Left kidney (tissue), 2 donors: ENCODE measurements around the gene ARL5C. TPM values are rescaled to one million over a fixed set of nuclear protein-coding genes. Genes with fewer than 3 reads are reported as not detected.
"Not testable (repeated sequence)": the region's sequence is repeated elsewhere in the genome, so short reads cannot be mapped to it uniquely, and the experiment has no call there.

Experiments used
- DNase-seq: peaks from one replicate; pipeline ENCODE4 v3.0.0-alpha.2; 2013
- polyA plus RNA-seq: library from polyadenylated mRNA; unstranded; fragments of 120-200 nt; gene quantifications from one replicate; pipeline ENCODE4 v1.2.1, GENCODE V29; 2013; ENCODE audit not compliant: insufficient read length

ARL5C gene
- polyA plus RNA-seq, 1 donor = 0.22 TPM

DNA sequence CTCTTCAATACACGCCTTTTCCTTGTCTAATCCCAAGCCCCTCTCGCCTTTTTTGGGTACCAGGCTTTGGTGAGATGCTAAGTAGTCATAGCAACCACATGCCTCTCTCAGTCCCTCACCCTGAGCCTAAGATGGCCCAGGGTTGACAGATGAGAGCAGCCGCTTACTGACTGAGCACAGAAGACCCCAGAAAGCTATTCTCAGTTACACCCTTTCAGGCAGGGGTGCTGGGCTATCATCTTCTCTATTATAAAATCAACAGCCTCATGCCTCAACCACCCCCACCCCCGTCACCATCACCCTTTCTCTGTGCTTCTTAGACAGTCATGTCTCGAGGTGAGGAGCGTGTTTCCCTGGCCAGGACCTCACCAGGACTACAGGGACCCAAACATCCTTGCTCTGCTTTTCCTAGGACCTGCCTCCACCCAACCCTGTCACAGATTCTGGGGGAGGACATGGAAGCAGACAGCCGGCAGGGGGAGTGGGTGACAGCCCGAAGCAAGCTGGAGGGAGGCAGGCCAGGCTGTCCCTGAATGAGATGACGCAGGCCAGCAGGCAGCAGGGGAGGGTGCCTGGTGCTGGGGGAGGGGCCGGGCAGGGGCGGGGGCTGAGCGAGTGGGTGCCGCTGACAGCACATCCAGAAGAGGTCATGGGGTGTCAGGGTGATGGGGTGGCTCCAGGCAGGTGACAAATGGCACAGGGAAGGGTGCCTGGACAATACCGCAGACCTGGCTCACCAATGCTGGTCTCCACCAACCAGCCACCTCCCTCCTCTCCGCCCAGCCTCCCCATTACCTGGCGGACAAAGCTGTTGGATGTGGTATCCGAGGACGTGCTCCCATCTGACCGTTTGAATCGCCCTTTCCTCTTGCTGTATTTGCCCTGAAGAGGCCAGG is 28.4 kb upstream of the ARL5C start:
- DNase-seq = no peak

DNA sequence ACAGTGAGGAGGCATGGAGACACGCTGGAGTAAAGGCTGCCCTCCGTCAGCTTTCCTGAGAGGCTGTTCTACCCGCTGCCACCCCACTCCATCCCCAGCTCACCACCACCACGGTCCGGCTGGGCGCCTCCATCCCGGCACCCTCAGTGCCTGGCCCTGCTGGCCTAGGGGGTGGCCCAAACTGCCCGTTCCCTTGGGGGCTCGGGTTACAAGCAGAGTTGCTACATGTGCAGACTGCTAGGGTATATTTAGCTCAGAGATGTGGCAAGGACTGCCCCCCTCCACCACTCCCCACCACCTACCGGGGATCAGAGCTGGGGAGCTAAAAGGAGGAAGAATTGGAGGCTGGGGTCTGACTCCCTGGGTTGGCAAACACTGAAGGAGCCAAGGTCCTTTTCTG is 27.4 kb upstream of the ARL5C start:
- no peak for DNase-seq

DNA sequence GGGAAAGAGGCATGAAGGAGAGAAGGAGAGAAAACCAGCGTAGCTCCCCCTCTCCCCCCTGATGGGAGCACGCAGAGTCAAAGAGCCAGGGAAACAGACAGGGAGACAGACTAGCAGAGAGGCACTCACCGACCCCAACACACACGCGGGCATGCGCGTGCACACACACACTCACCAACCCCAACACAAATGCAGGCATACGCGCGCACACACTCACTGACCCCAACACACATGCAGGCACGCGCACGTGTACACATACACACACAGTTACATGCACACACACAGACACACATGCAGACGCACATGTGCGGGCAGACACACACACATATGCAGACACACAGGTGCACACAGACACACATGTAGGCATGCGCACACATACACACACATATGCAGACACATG is 26.9 kb upstream of the ARL5C start:
- no peak for DNase-seq

DNA sequence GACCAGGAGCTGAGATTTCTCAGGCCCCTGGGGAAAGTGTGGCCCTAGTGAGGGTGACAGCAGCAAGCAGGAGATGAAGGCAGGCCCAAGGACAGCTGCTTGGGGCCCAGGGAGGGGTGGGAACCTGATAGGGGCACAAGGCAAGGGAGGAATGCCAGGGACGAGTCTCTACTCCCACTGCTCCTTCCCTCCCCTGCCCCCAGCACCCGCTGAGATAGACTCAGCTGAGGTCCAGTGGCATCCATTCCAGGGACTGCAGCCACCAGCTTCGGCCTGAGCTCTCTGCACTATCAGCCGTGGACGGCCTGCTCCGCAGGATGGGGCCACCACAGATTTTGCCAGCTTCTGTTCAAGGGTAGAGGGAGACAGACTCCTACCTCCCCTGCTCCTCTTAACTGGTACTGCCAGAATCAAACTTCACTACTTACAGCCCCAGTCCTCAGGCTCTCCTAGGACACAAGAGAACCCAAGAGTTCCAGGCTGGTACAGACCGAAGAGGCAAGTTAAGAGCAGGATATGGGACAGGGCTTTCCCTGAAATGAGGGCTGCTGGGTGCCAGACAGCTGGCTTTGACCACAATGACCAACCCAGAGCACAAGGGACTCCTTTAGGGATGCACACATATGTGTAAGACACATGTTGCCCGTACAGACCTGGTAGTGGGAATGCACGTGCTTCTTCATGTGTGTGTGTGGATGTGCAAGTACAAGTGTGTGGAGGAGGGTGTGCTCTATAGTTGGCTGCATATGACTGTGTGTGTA is 26.0 kb upstream of the ARL5C start:
- no peak for DNase-seq

DNA sequence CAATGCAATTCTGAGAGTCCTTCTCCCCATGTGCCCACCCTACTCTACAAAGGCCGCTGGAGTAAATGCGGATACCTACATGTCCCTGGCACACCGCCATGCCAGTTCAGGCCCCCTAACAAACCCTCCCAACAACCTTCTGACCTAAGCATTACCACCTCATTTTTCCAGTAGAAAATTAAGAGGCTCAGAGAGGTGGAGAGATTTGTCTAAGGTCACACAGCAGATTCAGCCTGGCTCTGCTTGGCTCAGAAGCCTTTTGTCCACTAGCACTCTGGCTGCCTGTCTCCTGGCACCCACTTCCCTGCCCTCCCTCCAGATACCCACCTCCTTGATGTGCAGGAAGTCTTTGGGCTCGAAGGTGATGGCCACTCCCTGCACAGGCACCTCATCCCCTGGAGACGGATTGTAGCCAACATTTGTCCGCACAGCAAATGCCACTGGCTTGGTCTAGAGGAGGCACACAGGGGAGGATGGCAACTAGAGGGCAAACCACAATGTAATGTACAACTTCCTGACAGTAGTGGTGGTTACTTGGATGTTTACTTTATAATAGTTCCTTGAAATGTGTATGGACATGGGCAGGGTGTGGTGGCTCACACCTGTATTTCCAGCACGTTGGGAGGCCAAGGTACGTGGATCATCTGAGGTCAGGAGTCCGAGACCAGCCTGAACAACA is 21.3 kb upstream of the ARL5C start:
- no peak for DNase-seq

DNA sequence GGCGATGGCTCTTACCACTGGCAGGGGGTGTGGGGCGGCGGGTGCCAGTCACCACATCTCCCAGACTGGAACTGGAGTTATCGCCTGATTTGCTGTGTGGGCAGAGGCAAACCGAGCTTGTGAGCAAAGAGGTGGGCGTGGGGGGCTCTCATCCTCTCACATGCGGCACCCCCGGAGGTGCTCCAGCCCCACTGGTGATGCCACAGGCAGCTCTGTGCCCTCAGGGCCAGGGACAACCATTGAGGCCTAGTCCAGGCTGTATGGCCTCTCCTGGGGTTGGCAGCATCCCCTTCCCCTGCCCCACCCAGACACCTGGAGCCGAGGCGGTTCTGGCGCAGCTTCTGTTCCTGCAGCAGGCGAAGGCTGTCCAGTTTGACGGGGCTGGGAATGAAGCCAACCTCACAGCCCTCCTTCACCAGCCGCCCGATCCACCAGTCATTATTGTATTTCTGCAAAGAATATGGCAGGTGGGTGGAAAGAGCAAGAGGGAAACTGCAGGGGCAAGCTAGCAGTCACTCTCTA is 20.6 kb upstream of the ARL5C start:
- no peak for DNase-seq

DNA sequence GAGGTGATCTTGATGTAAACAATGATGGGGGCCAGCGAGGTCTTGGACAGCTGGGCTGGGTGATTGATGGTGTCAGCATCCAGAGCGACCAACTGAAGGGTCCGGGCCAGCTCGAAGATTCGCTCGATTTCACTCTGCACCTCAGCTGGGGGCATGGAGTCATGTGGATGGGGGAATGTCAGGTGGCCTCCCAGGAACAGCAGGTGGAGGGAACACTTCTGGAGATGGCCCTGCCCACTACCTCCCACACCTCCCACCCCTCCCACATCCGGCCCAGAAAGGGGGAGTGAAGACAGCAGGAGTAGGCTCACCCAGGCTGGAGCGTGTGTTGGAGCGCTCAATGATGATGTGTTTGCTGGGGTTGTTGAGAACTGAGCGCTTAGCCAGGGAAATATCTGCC is 17.8 kb upstream of the ARL5C start:
- DNase-seq = no peak

DNA sequence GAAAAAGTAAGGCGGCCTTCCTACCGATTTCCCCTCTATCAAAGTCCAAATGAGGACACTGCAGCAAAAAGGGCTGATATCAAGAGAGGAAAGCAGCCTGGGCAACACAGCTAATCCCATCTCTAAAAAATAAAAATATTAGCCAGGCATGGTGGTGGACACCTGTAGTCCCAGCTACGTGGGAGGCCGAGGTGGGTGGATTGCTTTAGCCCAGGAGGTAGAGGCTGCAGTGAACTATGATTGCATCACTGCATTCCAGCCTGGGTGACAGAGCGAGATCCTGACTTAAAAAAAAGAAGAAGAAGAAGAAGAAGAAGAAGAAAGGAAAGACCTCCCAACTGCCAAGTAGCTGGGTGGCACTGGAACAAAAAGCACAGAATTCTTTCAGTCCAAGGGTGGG is 17.1 kb upstream of the ARL5C start:
- DNase-seq = no peak

DNA sequence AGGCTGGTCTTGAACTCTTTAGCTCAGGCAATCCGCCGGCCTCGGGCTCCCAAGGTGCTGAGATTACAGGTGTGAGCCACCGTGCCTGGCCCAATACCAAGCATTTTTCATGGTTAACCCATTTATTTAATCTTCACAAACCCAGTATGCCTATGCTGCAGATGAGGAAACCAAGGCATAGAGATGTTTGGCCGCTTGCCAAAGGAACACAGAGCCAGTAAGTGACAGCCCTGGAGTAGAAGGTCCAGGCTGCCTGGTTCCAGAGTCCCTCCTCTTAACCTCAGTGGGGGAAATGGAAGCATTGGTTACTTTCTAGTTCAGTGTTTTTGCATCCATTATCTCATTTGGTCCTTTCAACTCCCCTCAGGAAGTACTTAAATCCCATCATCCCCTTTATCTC is 15.3 kb upstream of the ARL5C start:
- DNase-seq = no peak

DNA sequence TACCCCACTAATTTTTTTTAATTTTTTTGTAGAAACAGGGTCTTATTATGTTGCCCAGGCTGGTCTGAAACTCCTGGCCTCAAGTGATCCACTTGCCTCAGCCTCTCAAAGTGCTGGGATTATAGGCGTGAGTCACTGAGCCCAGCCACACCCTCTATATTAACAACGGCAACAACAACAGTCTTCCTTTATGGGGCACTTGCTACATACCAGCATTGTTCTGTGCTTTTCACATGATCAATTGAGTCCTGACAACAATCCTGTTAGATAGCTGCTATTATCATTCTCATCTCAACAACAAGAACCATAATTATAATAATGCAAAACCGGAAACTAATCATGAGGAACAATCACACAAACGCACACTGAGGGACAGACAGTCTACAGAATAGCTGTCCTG is 12.6 kb upstream of the ARL5C start:
- no peak for DNase-seq

DNA sequence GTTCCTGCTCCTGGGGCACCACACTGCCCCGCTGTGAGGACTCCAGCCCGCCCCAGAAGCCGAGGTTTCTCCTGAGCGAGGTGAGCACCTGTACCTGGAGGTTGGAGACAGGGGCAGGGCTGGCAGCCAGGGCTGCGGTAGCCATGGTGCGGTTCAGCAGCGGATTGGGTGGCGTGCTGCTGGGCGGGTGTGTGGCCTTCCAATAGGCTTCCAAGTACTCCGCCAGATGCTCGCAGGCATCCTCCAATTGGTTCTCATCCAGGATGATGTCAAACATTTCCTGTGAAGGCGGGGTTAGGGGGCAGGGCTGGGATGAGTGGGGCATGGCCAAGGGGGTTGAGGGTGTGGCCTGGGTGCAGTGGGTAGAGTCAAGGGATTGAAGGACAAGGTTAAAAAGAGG is 11.3 kb upstream of the ARL5C start:
- no peak for DNase-seq

DNA sequence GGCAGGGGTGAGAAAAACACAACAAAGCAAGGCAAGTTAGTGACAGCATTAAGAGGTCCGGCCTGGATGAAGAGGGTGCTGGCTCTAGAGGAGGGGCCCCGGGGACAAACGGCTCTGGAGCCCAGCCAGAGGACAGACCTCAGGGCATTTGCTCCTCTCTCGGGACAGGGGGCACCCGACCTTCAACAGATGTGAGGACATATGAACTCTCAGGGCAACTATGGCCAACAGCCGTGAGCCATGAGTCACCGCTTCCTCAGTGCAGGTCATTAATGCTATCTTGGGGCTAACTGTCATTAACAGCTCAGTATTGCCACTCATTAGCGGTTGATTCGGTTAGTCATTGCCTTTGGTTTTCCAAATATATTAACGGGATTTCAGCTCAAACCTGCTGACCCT is 9.7 kb upstream of the ARL5C start:
- DNase-seq = no peak

DNA sequence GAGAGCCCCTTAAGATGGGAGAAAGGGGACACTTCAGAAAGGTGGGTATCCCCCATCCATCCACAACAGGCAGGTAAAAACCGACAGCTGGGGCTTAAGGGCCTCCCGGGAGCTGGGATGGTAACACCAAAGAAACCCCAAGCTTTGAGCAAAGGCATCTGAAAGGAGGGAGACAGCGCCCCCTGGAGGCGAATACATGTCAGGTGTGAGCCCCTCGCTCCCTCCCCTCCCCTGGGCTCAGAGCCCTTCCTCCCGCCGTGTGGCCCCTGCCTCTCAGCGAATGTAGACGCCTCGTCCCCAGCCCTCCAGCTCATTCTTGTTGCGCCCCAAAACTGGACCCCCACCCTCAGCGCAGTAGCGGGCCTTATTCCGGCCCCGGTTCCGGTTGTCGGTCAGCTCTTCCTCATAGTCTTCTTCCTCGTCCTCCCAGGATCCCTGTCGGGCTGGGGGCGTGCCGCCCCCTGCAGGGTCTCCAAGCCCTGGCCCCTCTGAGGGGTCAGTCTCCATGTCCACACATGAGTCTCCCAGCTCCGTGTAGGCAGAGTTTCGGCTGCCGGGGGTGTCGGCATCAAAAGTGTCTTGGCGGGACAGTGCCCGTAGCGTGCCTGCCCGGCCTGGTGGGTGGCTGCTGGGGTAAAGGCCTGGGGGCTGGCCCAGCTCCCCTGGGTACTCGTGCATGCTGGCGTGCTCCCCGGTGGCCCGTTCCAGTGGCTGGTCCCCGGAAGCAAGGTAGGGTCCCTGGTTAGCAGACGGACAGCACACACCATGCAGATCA is 9.1 kb upstream of the ARL5C start:
- no peak for DNase-seq

DNA sequence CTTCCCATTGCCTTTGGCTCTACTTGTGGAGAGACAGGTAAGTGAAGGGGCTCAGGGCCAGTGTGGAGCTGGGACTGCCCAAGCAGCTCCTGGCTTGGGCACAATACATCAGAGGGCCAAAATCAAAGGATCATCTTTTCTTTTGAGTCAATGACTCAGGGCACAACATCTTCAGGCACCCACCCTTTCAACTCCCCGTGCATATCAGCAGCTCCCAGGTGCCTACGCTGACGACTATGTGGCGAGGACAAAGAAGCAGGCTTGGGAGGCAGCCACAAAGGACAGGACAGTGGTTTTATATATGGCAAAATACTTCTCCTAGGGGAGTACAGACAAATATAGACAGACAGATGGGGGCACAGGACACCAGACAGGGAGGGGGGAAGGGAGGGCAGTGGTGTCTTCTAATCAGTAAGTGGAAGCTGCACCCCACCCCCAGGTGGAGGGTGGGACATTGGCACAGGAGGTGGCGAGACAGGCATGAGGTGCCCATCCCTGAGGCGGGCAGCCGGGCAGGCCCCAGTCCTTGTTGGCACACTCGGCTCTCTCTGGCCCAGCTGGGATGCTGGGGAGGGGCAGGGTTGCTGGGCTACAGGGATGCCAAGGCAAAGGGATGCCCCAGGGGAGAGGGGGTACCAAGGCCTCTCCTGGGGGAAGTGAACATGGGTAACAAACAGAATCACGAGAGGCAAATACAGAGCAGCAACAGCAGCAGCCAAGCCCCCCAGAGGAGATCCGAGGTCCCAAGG is 7.7 kb upstream of the ARL5C start:
- no peak for DNase-seq

DNA sequence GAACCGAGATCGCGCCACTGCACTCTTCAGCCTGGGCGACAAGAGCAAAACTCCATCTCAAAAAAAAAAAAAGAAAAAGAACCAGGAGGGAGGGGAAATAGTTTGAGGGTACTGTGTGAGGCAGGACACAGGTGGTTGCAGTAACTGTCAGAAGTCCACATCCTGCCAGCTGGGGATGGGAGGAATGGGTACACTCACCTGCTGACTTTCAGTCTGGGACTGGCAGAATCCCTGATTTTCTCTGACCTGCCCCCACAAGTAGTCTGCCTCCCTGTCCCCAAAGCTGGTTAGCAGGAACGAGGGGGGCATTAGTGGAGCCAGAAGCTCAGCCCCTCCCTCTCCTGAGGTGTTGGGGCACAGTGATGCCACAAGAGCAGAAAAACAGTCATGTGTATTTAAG is 7.1 kb upstream of the ARL5C start:
- DNase-seq = no peak

DNA sequence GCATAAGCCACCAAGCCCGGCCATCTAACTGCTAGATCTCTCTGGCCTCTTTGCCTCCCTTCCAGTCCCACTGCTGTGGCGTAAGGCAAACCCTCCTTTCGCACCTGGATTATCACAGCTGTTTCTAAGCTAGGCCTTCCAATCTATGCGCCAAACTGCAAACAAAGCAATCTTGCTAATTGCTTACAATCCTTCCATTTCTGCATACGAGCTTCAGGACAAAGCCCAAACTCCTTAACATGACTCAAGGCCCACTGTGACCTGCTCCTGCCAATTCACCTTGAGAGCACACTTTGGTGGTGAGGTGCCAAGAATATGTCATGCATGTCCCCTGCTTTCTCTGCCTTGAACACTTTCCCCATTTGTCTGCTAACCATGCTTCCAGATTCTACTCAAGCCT is 6.0 kb upstream of the ARL5C start:
- no peak for DNase-seq

DNA sequence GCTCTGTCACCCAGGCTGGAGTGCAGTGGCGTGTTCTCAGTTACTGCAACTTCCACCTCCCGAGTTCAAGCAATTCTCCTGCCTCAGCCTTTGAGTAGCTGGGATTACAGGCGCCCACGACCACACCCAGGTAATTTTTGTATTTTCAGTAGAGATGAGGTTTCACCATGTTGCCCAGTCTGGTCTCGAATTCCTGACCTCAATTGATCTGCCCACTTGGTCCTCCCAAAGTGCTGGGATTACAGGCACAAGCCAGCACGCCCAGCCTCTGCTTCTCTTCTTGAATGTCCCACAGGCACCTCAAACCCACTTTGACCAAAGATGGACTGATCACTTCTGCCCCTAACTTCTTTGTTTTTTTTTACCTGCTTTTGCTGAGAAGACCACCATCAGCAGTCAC is 4.6 kb upstream of the ARL5C start:
- no peak for DNase-seq

DNA sequence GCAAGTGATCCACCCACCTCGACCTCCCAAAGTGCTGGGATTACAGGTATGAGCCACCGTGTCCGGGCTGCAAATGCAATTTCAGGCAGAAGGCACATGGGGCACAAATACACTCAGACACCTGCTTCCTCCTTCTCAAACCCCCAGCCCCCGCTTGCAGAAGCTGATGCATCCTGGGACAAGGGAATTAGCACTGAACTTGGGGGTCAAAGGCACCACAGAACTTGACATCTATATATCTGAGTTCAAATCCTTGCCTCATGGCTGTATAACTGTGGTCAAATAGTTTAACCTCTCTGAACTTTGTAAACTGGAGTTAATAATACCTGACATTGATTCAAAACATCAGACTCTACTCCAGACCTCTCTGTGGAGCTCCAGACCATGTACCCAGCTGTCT is 4.1 kb upstream of the ARL5C start:
- DNase-seq = no peak

DNA sequence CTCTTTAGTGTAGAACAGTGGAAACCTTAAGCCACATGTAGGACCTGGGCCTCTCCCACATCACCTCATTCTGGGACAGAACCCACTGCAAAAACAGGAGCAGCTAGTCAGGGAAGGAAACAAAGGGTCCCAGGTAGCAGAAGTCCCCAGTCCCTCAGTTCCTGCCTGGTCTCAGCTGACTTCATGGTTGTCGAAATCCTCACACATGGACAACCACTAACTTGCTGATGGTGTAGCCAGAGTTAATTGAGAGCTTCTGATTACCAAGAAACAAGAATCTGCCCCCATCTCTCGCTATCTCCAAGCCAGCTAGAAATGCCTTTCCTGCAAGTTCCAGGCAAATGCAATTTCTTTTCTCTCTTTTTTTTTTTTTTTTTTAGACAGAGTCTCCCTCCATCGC is 3.6 kb upstream of the ARL5C start:
- no peak for DNase-seq

DNA sequence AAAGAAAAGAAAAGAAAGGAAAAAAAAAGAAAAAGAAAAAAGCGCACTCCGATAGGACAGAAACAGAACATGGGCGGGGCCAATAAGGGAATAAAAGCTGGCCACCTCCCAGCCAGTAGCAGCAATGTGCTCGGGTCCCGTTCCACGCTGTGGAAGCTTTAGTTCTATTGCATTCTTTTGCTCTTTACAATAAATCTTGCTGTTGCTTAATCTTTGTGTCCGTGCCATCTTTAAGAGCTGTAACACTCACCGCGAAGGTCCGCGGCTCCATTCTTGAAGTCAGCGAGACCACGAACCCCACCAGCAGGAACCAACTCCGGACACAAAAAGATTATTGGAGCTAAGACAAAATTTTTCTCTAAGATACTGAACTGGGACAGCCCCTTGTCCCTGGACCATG is 3.1 kb upstream of the ARL5C start:
- no peak for DNase-seq

DNA sequence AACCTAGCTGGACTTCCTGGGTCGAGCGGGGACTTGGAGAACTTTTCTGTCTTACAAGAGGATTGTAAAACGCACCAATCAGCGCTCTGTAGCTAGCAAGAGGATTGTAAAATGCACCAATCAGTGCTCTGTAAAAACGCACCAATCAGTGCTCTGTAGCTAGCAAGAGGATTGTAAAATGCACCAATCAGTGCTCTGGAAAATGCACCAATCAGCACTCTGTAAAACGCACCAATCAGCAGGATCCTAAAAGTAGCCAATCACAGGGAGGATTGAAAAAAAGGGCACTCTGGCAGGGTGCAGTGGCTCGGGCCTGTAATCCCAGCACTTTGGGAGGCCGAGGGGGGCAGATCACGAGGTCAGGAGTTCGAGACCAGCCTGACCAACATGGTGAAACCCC is 2.5 kb upstream of the ARL5C start:
- DNase-seq = not testable (repeated sequence)
